ENCODE results near the gene VWA3B. TPM values are rescaled to one million over a fixed set of nuclear protein-coding genes. Genes with fewer than 3 reads are reported as not detected.
A peak's percentile ranks its signal among the peaks of the same experiment; 100 is the strongest.
"Not testable (repeated sequence)": the region's sequence is repeated elsewhere in the genome, so short reads cannot be mapped to it uniquely, and the experiment has no call there.

The VWA3B gene
- total RNA-seq, 1 donor: not detected

GRCh38 chr2:98142106-98142791, 55.3 kb downstream of the VWA3B start:
- Histone ChIP-seq H3K4me2 (ENCODE audit: insufficient read depth, low read length) (no peak overlapping the region), H3K9me3 (ENCODE audit: low read depth, low read length) (no peaks in the 10 kb centered on the region), H3K4me3 (ENCODE audit: insufficient read depth, low read length) (no peak overlapping the region), H3K79me2 (ENCODE audit: insufficient read depth, low read length) (no peaks in the 10 kb centered on the region), H2AFZ (ENCODE audit: low read length) (no peak overlapping the region), H3K36me3 (ENCODE audit: insufficient read depth, low read length) (no peaks in the 10 kb centered on the region), H3K27ac (ENCODE audit: low read depth, low read length) (no peak overlapping the region), H4K20me1 (ENCODE audit: insufficient read depth, low read length) (no peaks in the 10 kb centered on the region), H3K4me1 (ENCODE audit: insufficient read depth, low read length) (no peaks in the 10 kb centered on the region), H3K27me3 (ENCODE audit: insufficient read depth, low read length) (no peaks in the 10 kb centered on the region)
- no peak for TF ChIP-seq CTCF (IDR thresholded peaks at IDR 0.05; ENCODE audit: extremely low read depth, low read depth, low read length)
- DNase-seq (ENCODE audit: insufficient read length, low spot score, missing footprints): no peak

- no peak overlapping the region for H2AFZ ChIP-seq (ENCODE audit: low read length)
- H3K79me2 ChIP-seq (ENCODE audit: insufficient read depth, low read length): no peaks in the 10 kb centered on the region
- H3K27me3 ChIP-seq (ENCODE audit: insufficient read depth, low read length): no peaks in the 10 kb centered on the region
- no peaks in the 10 kb centered on the region for H4K20me1 ChIP-seq (ENCODE audit: insufficient read depth, low read length)
- no peaks in the 10 kb centered on the region for H3K9me3 ChIP-seq (ENCODE audit: low read depth, low read length)
- H3K4me1 ChIP-seq (ENCODE audit: insufficient read depth, low read length): no peaks in the 10 kb centered on the region
- H3K36me3 ChIP-seq (ENCODE audit: insufficient read depth, low read length): no peaks in the 10 kb centered on the region
- no peak overlapping the region for H3K4me2 ChIP-seq (ENCODE audit: insufficient read depth, low read length)
- no peak overlapping the region for H3K27ac ChIP-seq (ENCODE audit: low read depth, low read length)
- TF ChIP-seq CTCF (IDR thresholded peaks at IDR 0.05; ENCODE audit: extremely low read depth, low read depth, low read length): no peak
- no peak overlapping the region for H3K4me3 ChIP-seq (ENCODE audit: insufficient read depth, low read length)
- no peak for DNase-seq (ENCODE audit: insufficient read length, low spot score, missing footprints)
Measured at GRCh38 chr2:98145070-98145469, 58.1 kb downstream of the VWA3B start.

GRCh38 chr2:98147900-98148299, 60.9 kb downstream of the VWA3B start:
- H3K4me2 ChIP-seq (ENCODE audit: insufficient read depth, low read length); H3K9me3 ChIP-seq (ENCODE audit: low read depth, low read length); H3K36me3 ChIP-seq (ENCODE audit: insufficient read depth, low read length); H3K79me2 ChIP-seq (ENCODE audit: insufficient read depth, low read length); H3K4me3 ChIP-seq (ENCODE audit: insufficient read depth, low read length); H3K27ac ChIP-seq (ENCODE audit: low read depth, low read length); H3K4me1 ChIP-seq (ENCODE audit: insufficient read depth, low read length); H4K20me1 ChIP-seq (ENCODE audit: insufficient read depth, low read length); H3K27me3 ChIP-seq (ENCODE audit: insufficient read depth, low read length); H2AFZ ChIP-seq (ENCODE audit: low read length); DNase-seq (ENCODE audit: insufficient read length, low spot score, missing footprints): not testable (repeated sequence)

GRCh38 chr2:98148595-98149332, 61.8 kb downstream of the VWA3B start:
- TF ChIP-seq CTCF (IDR thresholded peaks at IDR 0.05; ENCODE audit: extremely low read depth, low read depth, low read length): no peak
- DNase-seq (ENCODE audit: insufficient read length, low spot score, missing footprints): no peak
- Histone ChIP-seq H3K9me3 (ENCODE audit: low read depth, low read length) (no peaks in the 10 kb centered on the region), H3K79me2 (ENCODE audit: insufficient read depth, low read length) (no peaks in the 10 kb centered on the region), H3K4me1 (ENCODE audit: insufficient read depth, low read length) (no peaks in the 10 kb centered on the region), H3K4me3 (ENCODE audit: insufficient read depth, low read length) (peak overlapping the region; percentile 70), H3K27ac (ENCODE audit: low read depth, low read length) (peak overlapping the region; percentile 17), H3K27me3 (ENCODE audit: insufficient read depth, low read length) (no peaks in the 10 kb centered on the region), H3K4me2 (ENCODE audit: insufficient read depth, low read length) (peak overlapping the region; percentile 82), H3K36me3 (ENCODE audit: insufficient read depth, low read length) (no peaks in the 10 kb centered on the region), H4K20me1 (ENCODE audit: insufficient read depth, low read length) (no peaks in the 10 kb centered on the region), H2AFZ (ENCODE audit: low read length) (peak overlapping the region; percentile 84)
